ENCODE measurements around the gene VAT1. TPM values are rescaled to one million over a fixed set of nuclear protein-coding genes. Genes with fewer than 3 reads are reported as not detected.

VAT1 gene
- total and polyA plus RNA-seq, 7 donors: 43.0 to 164 (median 85.9) TPM

GRCh38 chr17:43034894-43035293 is 12.7 kb upstream of the VAT1 start:
- no peak for TF ChIP-seq POLR2AphosphoS5 (IDR thresholded peaks at IDR 0.05)
- TF ChIP-seq EP300 (IDR thresholded peaks at IDR 0.05): no peak
- TF ChIP-seq, protein P1, sequence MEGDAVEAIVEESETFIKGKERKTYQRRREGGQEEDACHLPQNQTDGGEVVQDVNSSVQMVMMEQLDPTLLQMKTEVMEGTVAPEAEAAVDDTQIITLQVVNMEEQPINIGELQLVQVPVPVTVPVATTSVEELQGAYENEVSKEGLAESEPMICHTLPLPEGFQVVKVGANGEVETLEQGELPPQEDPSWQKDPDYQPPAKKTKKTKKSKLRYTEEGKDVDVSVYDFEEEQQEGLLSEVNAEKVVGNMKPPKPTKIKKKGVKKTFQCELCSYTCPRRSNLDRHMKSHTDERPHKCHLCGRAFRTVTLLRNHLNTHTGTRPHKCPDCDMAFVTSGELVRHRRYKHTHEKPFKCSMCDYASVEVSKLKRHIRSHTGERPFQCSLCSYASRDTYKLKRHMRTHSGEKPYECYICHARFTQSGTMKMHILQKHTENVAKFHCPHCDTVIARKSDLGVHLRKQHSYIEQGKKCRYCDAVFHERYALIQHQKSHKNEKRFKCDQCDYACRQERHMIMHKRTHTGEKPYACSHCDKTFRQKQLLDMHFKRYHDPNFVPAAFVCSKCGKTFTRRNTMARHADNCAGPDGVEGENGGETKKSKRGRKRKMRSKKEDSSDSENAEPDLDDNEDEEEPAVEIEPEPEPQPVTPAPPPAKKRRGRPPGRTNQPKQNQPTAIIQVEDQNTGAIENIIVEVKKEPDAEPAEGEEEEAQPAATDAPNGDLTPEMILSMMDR (IDR thresholded peaks at IDR 0.05): no peak
- no peak for TF ChIP-seq POLR2A (IDR thresholded peaks at IDR 0.05)
- WGBS, 2 donors: 92 to 97% methylated on average over 3 of the region's 3 CpGs
- no peaks in the 10 kb centered on the region for H3K27me3 ChIP-seq
- no peak for DNase-seq
- intact Hi-C loops (cut with DNase I): no loop called here
- no peak overlapping the region for H3K4me3 ChIP-seq
- H3K4me1 ChIP-seq: no peaks in the 10 kb centered on the region
- H3K36me3 ChIP-seq: no peaks in the 10 kb centered on the region
- H3K27ac ChIP-seq: no peak overlapping the region
- no peaks in the 10 kb centered on the region for H3K9me3 ChIP-seq

DNA sequence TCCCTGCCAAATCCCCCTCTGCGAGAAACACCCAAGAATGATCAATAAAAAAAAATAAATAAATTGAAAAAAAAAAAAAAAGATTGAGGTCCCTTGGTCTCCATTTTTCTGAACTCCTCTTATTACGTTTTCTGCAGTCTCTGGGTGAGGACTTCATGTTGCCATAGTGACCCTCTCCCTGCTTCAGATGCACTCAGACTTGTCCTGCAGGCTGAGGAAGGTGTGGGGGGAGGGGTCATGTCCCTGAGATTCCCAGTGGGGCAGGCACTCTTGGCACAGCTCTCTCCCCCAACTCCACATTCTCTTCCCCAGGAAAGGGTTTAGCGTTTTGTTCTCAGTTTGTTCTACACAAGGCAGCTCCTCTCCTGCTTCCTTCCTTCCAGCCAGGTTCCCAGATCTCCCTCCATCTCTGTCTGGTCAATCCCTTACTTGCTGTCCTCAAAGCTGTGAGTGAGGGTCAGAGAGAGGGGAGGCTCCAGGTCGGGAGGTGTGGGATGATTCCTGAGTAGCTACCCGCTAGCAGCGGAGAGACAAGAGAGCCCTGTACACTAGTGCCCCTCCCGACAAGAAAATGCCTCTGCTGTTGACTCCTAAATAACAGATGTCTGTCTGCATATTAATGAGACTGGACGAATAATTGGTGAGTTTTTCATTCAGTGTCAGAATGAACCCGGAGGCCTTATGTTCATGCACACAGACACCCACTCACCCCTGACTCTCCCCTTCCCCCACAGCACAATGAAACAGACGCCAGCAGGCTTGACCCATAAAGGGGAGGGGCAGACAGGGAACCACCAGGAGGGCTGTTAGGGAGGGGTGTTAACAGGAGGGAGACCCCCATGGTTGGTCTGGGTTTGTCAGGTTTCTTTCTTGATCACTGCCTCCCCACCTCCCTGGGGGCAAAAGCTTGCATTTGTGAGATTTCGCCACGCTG is 12.0 kb upstream of the VAT1 start:
- intact Hi-C loops (cut with DNase I): no loop called here
- no peak overlapping the region for H3K27ac ChIP-seq
- H3K27me3 ChIP-seq: no peaks in the 10 kb centered on the region
- WGBS, 2 donors: 66 to 71% methylated on average over 12 of the region's 12 CpGs
- no peaks in the 10 kb centered on the region for H3K4me1 ChIP-seq
- TF ChIP-seq, protein P1 (IDR thresholded peaks at IDR 0.05): no peak
- no peak for TF ChIP-seq POLR2A (IDR thresholded peaks at IDR 0.05)
- TF ChIP-seq POLR2AphosphoS5 (IDR thresholded peaks at IDR 0.05): no peak
- no peak for TF ChIP-seq EP300 (IDR thresholded peaks at IDR 0.05)
- H3K4me3 ChIP-seq: no peak overlapping the region
- H3K36me3 ChIP-seq: no peaks in the 10 kb centered on the region
- DNase-seq: no peak
- H3K9me3 ChIP-seq: no peaks in the 10 kb centered on the region

GRCh38 chr17:43031666-43032065 is 9.5 kb upstream of the VAT1 start:
- TF ChIP-seq POLR2AphosphoS5 (IDR thresholded peaks at IDR 0.05): no peak
- TF ChIP-seq EP300 (IDR thresholded peaks at IDR 0.05): no peak
- DNase-seq: no peak
- Histone ChIP-seq H3K4me3 (no peak overlapping the region), H3K27me3 (no peaks in the 10 kb centered on the region), H3K9me3 (no peaks in the 10 kb centered on the region), H3K4me1 (no peaks in the 10 kb centered on the region), H3K27ac (no peak overlapping the region), H3K36me3 (no peaks in the 10 kb centered on the region)
- WGBS, 2 donors: 85 to 86% methylated on average over 3 of the region's 3 CpGs
- intact Hi-C loops (cut with DNase I): no loop called here

- Histone ChIP-seq H3K9me3 (no peaks in the 10 kb centered on the region), H3K27ac (peak overlapping the region in 2 of 4 donors; percentile 24 to 53), H3K36me3 (no peaks in the 10 kb centered on the region), H3K4me3 (no peak overlapping the region), H3K4me1 (peaks cover 0 to 4% (median 0%) of the 10 kb centered on the region in 4 donors), H3K27me3 (no peaks in the 10 kb centered on the region)
- WGBS, 2 donors: 70 to 86% methylated on average over 6 of the region's 6 CpGs
- TF ChIP-seq EP300 (IDR thresholded peaks at IDR 0.05) (no peak), POLR2AphosphoS5 (IDR thresholded peaks at IDR 0.05) (no peak), POLR2A (IDR thresholded peaks at IDR 0.05) (no peak)
- TF ChIP-seq, protein P1 (IDR thresholded peaks at IDR 0.05): no peak
- no peak for DNase-seq
- intact Hi-C loops (cut with DNase I): no loop called here
Measured at GRCh38 chr17:43030137-43030767, 8.1 kb upstream of the VAT1 start.

DNA sequence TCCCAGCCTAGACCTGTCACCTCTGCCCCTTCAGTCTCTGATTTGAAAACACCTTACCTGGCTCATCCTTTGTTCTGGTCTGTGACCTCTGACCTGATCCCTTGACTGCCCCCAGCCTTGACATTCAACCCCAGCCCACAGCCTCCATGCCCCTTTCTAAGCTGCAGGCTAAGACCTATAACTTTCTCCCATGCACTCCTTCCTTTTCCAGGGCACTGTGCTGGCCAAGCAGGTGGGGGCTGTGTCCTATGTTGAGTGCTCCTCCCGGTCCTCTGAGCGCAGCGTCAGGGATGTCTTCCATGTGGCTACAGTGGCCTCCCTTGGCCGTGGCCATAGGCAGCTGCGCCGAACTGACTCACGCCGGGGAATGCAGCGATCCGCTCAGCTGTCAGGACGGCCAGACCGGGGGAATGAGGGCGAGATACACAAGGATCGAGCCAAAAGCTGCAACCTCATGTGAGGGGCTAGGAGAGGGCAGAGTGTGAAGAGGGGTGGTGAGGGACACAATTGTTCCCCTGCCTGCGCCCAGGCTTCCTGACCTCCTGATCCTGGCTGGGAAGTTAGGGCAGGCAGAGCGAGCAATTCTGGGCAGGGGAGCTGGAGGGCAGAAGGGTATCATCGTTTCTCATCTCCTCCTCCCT is 6.2 kb upstream of the VAT1 start:
- Histone ChIP-seq H3K4me1 (peaks cover 0 to 12% (median 4%) of the 10 kb centered on the region in 4 donors), H3K9me3 (no peaks in the 10 kb centered on the region), H3K4me3 (no peak overlapping the region), H3K27ac (no peak overlapping the region), H3K27me3 (no peaks in the 10 kb centered on the region), H3K36me3 (no peaks in the 10 kb centered on the region)
- no peak for DNase-seq
- intact Hi-C loops (cut with DNase I): loop anchor here (5.0 kb wide), 2 partner anchors 54 to 99 kb away; partner anchors contain the start of gene BRCA1
- WGBS, 2 donors: 82 to 88% methylated on average over 17 of the region's 17 CpGs
- TF ChIP-seq POLR2A (IDR thresholded peaks at IDR 0.05) (no peak), EP300 (IDR thresholded peaks at IDR 0.05) (no peak), POLR2AphosphoS5 (IDR thresholded peaks at IDR 0.05) (no peak)
- TF ChIP-seq, protein P1 (IDR thresholded peaks at IDR 0.05): no peak

Data from sigmoid colon (tissue), 7 donors.